Measurements from ENCODE around the gene CABP2.
"Not testable (repeated sequence)": the region's sequence is repeated elsewhere in the genome, so short reads cannot be mapped to it uniquely, and the experiment has no call there.

CABP2 gene

DNA sequence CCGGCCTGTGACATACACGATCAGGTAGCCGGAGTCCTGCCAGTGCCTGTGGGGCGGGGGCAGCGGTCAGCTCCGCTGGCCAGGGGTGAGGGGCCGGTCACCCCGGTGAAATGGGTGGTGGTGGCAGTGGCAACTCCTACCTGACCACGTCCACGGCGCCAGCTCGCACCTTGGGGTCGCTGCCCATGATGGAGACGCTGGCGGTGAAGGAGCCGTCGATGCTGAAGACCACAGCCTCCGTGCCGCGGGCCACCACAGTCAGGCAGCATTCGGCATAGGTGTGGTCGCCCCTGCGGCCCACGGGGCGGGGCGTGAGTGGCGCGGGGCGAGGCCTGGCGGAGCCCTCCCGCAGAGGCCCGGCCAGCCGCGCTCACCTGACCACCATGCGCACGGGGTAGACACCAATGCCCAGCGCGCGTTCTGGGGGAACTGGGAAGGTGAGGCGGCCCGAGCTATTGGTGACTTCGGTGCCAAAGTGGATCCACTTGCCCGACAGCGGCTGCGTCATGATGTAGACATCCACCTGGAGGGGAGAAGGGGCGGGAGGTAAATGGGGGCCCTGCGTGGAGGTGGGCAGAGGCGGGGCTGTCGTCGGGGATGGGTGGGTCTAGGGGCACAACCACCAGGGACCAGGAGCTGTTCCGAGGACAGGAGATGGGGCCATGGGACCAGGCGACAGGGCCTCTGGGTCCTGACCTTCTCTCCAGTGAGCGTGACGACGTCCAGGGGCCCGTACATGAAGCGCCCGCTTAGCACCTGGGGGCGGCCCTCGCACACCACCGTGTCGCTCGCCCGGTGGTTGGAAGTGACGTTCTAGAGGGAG, 29.5 kb downstream of the CABP2 start:
- DNase-seq = no peak

DNA sequence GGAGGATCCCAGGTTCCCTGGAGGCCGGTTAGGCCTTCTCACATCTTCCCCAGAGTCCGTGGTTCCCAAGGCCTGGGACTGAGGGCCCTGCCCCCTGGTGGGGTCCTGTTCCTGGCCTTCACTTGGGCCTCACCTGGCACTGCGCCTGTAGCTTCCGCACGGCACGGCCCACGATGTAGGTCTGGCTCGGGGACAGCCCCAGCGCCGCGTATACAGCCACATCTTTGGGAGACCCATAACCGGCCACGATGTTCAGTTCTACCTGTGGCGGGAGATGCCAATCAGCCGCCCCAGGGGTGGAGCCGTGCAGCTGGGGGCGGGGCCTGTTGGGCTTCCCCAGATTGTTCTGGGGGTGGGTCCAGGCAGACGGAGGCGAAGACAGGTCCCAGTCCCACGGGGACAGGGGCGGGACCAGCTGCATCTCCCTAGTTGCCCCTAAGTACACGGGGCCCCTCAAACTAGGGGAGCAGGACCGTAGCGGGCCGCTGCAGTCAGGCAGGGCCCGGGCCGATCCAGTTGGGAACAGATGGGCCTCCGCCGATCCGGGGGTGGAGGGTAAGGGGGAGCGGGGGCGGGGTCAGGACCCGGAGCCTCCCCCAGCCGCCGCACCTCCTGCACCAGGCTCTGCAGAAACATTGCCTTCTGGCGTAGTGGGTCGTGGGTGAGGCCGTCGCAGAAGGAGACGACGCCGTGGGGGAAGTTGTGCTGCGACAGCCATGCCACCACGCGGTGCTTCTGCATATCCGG, 30.3 kb downstream of the CABP2 start:
- DNase-seq = no peak

DNA sequence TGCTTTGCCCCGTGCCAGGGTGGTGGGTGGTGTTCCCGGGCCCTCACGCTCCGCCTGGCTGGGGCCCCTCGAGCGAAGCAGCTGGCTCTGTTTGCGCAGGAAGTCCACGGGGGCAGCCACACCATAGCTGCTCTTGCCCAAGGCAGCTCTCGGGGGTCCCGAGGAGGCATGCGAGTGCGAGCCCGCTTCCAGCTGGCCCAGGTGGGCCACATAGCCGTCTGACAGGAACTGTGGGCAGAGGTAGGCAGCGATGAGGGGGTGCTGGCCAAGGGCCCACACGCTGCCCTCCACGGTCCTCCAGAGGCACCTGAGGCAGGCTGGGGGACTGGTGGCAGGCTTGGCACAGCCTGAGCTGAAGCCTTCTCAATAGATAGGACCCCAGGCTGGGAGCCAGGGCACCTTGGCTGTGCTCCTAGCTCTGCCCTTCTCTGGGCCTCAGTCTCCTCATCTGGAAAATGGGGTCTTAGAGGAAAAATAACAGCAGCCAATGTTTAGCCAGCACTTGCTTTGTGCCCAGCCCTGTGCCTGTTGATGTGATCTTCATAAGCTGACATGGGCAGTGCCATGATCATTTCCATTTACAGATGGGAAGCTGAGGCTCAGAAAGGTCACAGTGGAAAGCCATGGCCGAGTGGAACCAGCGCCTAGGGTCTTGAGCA, 31.0 kb downstream of the CABP2 start:
- DNase-seq = no peak

DNA sequence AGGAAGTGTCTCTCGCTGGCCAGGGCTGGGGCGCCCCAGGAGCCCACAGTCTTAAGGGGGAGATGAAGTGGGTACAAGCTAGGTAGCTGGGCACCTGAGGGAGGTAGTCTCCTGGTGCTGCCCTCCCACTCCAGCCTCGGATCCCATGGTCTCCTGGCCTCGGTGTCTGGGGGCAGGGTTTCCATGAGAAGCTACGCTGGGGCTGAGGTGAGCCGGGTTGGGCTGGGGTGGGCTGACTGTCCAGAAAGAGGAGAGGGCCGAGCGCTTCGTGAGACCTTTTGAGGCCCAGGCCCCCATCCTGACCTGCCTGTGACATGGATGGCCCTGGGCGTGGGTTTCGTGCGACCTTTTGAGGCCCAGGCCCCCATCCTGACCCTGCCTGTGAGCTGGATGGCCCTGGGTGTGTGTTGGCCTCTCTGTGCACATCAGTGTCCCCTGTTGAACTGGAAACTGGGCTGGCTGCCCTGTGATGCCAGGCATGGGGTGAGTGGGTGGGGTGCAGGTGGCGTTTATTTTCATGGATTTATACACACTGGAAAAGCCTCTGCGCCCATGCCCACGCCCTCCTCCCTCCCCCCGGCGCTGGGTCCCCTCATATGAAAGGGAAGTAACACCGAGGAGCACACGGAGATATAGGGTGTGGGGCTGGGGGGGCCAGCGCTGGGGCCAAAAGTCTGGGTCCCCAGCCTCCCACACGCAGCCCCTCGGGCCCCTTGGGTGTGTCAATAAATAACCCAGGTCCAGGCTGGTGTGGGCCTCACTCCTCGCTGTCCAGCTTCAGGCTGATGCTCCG, 31.8 kb downstream of the CABP2 start:
- DNase-seq = no peak

DNA sequence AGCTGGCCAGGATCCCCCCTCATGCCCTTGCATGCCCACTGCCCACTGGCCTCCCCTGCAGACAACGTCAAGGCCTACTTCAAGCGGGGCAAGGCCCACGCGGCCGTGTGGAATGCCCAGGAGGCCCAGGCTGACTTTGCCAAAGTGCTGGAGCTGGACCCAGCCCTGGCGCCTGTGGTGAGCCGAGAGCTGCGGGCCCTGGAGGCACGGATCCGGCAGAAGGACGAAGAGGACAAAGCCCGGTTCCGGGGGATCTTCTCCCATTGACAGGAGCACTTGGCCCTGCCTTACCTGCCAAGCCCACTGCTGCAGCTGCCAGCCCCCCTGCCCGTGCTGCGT, 32.5 kb downstream of the CABP2 start:
- DNase-seq = no peak

DNA sequence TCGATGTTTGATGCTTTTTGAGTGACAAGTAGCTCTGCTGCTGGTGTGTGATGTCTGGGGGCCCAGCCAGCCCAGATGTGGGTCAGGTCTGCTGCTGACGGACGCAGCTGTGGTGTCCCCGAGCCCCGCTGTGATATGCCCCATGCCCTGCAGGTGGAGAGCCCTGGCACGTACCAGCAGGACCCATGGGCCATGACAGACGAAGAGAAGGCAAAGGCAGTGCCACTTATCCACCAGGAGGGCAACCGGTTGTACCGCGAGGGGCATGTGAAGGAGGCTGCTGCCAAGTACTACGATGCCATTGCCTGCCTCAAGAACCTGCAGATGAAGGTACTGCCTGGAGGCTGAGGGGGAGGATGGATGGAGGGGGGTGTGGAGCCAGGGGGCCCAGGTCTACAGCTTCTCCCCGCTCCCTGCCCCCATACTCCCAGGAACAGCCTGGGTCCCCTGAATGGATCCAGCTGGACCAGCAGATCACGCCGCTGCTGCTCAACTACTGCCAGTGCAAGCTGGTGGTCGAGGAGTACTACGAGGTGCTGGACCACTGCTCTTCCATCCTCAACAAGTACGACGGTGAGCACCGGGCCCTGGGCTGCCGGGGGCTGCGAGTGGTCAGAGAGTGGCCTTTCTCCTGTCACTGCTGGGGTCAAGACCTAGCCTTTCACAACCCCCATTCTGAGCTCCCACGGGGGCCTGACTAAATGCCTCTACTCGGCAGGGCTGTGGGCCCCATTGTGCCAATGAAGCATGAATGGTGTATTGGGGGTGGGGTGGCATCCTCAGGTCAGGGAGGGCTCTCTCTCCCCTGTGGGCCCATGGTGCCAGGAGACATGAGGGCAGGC, 33.1 kb downstream of the CABP2 start:
- DNase-seq = no peak

DNA sequence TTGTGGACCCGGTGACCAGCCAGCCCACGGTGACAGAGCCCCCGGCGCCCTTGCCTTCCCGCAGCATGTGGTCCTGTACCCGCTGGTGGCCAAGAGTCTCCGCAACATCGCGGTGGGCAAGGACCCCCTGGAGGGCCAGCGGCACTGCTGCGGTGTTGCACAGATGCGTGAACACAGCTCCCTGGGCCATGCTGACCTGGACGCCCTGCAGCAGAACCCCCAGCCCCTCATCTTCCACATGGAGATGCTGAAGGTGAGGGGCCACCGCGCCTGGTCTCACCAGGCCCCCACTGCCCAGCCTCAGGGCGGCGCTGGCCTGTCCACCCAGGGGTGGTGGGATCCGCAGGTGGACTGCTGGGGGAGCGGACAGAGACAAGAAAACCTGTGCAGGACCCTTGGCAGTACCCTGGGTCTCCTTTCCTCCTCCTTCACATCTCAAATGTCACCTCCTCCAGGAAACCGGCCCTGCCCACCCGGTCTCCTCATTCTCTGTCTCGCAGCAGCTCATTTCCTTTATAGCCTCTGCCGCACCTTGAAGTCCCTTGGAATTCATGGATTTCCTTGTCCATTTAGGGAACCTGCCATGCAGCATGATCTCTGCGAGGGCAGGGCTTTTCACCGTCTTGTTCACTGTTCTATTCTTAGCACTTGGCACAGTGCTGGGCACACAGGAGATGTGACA, 33.9 kb downstream of the CABP2 start:
- no peak for DNase-seq

DNA sequence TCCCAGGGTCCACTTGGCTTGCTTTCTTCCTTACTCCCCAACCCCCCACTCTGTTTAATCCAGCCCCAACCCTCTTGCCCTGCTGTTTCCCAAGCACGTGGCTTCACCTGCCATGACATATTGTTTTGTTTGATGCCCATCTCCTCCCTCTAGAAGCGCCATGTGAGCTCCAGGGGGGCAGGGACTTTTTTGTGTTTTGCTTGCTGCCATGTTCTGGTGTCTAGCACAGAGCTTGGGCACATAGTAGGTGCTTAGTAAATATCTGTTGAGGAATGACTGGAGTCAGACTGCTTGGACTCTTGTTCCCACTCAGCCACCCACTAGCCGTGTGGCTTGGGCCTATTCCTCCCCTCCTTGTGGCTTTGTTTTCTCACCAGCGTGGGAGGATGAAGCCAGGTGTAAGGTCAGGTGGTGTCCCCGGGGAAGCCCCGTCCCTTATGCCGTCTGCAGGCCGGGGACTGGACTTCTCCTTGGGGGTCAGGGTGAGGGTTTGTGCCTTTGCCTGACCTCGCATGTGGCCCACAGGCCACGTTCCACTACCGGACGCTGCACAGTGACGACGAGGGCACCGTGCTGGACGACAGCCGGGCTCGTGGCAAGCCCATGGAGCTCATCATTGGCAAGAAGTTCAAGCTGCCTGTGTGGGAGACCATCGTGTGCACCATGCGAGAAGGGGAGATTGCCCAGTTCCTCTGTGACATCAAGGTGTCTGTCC, 36.6 kb downstream of the CABP2 start:
- peak; percentile 13 for DNase-seq

DNA sequence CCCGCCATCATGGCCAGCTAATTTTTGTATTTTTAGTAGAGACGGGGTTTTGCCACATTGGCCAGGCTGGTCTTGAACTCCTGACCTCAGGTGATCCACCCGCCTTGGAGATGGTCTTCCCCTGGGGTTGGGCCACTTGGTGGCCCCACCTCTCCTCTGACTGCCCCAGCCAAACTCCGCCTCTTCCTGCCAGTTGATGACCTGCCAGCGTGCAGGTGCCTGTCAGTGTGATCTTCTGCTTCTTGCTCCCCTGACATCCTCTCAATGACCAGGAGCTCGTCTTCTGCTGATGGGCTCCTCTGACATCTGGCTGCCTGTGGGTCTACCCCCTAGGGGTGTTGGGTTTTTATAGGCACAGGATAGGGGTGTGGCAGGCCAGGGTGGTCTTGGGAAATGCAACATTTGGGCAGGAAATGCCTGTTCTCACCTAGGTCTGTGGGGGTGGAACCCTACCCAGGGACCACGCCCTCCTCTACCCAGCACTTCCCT, 37.3 kb downstream of the CABP2 start:
- peak; percentile 30 for DNase-seq

DNA sequence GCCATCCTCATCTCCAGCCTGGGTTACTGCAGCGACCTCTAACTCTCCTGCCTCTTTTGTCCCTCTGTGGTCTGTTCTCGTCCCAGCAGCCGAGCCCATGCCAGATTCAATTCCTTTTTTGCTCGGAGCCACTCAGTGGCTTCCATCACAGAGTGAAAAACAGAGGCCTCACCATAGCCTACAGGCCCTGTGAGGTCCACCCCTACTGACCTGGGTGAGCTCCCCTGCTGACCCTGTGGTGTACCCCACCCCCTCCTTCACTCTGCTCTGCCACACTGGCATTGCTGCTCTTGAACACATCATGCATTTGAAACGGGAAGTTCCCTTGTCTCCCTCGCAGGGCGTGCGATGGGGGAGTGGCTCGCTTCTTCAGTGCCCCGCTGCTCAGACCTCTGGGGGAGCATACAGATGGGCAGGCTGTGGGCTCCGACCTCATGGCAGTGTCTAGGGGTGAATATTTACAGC, 38.4 kb downstream of the CABP2 start:
- peak; percentile 52 for DNase-seq

DNA sequence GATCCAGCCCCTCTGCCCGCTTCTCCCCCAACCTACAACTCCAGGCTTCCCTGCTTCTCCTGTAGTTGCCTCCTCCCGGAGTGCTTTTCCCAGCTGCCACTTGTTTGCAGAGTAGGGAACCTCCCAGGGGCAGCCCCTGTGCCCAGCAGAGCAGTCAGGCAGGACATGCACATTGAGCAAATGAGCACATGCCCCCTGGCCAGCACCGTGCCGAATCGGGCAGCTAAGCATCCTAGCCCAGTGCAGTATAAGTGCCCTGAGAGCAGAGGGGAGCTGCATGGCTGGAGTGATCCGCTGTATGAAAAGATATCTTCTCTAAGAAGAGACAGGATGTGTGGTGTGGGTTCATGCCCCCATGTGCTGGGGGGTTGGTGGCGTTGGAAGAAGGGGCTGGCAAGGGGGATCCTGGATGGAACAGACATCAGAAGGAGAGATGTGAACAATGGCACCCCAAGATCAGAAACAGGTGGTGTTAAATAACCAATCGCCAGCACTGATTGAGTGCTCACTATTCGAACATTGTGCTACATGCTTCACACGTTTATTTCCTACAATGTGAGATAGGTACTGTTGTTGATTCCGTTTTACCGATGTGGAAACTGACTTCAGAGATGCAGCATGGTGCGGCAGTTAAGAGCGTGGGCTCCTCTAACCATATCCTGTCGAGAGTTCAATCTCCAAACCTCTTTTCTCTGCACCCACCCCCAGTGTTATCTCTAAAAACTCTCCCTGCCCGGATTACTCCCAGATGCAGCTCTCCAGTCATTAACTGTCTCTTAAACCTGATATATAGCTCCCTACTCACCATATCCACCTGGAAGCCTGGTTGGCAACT, 39.2 kb downstream of the CABP2 start:
- peak; percentile 36 for DNase-seq

DNA sequence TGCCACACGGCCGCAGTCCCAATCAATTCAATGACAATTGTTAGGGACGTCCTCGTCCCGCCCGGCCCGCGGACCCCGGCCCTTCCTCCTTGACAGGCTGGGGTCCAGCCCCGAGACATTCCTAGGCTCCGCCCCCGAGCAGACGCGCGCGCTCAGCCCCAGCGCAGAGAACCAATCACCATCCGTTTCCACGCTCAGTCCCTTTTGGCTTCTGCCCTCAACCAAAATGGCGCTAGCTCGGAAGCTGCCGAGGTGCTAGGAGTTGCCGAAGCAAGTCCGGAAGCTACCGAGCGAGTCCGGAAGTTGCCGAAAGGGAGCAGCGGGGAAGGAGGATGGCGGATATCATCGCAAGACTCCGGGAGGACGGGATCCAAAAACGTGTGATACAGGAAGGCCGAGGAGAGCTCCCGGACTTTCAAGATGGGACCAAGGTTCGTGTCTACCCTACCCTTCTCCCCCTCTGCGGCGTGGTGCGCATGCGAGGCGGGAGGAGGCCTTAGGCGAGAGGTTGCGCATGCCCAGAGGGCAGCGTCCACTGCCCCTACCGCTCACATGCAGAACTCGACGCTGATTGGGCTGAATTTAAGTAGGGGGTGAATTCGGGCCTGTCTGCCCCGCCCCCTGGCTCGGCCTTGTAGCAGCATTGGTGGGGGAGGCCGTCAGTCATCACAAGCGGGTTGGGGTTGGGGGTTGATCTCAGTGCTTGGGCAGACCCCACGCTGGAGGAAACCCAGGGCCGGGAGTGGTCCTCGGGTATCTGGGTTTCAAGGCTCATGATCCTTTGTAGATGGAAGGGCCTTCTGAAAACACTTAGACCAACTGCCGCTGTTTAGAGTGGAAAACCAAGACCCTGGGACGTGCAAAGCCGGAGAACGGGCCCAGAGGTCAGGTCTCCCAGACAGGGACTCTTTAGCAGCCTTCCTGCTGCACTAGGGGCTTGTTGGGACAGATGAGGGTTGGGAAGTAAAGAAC, 40.1 kb downstream of the CABP2 start, which contains the start of gene AIP:
Gene AIP, plus strand, starts transcription at position 200 of the 972 bp plus-strand sequence. Its CDS starts 133 bp downstream, at position 333.
- DNase-seq = peak; percentile 97

DNA sequence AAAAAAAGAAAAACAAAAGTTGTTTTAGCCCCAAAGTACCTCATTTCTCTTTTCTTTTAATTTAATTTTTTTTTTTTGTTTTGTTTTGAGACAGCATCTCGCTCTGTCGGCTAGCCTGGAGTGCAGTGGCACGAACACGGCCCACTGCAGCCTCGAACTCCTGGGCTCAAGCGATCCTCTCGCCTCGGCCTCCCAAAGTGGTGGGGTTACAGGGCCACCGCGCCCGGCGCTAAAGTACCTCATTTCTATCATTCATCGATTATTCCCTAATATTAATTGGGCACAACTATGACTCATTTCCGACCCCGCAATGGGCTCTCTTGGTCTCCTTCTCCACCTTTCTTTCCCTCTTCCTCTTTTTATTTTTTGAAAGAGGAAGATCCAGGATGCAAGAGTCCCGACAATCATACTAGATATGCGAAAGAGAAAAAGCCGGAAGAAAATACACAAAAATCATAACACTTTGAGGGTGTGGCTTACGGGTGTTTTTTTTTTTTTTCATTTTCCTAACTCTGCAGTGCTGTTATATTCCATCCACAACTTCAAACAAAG, 40.9 kb downstream of the CABP2 start:
- no peak for DNase-seq

DNA sequence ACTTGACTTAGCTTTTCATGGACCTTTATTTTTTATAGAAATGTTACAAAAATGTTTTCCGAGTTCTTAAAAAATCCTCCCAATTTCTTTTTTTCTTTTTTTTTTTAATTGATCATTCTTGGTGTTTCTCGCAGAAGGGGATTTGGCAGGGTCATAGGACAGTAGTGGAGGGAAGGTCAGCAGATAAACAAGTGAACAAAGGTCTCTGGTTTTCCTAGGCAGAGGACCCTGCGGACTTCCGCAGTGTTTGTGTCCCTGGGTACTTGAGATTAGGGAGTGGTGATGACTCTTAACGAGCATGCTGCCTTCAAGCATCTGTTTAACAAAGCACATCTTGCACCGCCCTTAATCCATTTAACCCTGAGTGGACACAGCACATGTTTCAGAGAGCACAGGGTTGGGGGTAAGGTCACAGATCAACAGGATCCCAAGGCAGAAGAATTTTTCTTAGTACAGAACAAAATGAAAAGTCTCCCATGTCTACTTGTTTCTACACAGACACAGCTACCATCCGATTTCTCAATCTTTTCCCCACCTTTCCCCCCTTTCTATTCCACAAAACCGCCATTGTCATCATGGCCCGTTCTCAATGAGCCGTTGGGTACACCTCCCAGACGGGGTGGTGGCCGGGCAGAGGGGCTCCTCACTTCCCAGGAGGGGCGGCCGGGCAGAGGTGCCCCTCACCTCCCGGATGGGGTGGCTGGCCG, 45.7 kb downstream of the CABP2 start:
- DNase-seq = not testable (repeated sequence)

DNA sequence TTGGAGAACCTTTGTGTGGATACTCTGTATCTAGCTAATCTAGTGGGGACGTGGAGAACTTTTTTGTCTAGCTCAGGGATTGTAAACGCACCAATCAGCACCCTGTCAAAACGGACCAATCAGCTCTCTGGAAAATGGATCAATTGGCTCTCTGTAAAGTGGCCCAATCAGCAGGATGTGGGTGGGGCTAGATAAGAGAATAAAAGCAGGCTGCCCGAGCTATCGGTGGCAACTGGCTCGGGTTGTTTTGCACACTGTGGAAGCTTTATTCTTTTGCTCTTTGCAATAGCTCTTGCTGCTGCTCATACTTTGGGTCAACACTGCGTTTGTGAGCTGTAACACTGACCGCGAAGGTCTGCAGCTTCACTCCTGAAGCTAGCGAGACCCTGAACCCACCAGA, 46.6 kb downstream of the CABP2 start:
- DNase-seq = not testable (repeated sequence)

DNA sequence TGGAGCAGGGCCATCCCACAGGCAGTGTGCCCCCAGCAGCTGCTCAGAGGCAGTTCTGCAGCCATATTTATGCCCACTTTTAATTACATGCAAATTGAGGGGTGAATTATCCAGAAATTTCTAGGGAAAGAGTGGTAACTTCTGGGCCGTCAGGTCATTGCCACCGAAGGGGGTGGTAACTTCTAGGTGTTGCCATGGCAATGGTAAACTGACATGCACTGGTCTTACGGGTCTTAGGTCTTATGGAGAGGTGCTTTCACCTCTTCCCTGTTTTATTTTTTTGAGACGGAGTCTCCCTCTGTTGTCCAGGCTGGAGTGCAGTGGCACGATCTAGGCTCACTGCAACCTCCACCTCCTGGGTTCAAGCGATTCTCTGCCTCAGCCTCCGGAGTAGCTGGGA, 50.4 kb downstream of the CABP2 start:
- no peak for DNase-seq

DNA sequence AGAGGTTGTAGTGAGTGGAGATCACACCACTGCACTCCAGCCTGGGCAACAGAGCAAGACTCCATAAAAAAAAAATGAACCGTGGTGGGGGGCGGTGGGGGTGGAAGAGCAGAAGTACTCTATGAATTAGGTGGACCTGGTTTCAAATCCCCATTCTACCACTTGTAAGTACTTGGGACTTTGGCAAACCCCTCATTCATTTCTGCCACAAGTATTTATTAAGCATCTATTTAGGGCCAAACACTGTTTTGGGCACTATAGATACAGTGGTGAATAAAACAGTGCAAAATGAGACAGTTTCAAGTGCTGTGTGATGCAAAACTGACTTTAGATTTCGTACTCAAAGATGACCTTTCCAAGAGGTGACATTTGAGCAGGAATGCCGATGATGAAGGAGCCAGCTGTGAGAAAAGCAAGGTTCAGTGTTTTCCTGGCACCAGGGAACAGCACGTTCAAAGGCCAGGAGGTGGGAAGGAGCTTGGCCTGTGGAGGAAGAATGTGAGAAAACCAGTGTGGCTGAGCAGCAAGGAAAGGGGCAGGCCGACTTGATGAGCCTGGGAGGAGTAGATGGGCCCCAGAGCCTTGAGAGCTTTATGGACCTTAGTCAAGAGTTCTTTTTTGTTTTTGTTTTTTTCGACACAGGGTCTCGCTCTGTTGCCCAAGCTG, 52.8 kb downstream of the CABP2 start:
- no peak for DNase-seq

Measured in activated gamma-delta T cell treated with Interleukin-2 at 50 U/mL for 16 hours (primary cell).